UCSD-AML1 (cell line): ENCODE measurements around the gene EPHB6.

ENCODE experiments used
- DNase-seq: peaks from one replicate; lab custom pipeline; 2025; ENCODE audit not compliant: unreplicated experiment; lab: John Stamatoyannopoulos, UW

The EPHB6 gene

GRCh38 chr7:142894985-142895593 lies 40.2 kb downstream of the EPHB6 start:
- no peak for DNase-seq

- DNase-seq = no peak
Observed at GRCh38 chr7:142896151-142896550, 41.3 kb downstream of the EPHB6 start.

GRCh38 chr7:142896741-142897379 lies 42.0 kb downstream of the EPHB6 start:
- no peak for DNase-seq

GRCh38 chr7:142897691-142898090 lies 42.8 kb downstream of the EPHB6 start:
- DNase-seq = no peak

GRCh38 chr7:142898377-142899170 lies 43.7 kb downstream of the EPHB6 start:
- DNase-seq = no peak

GRCh38 chr7:142899661-142900060 lies 44.8 kb downstream of the EPHB6 start:
- DNase-seq = no peak

- no peak for DNase-seq
Observed at GRCh38 chr7:142901426-142902259, 46.8 kb downstream of the EPHB6 start.

GRCh38 chr7:142904128-142904527 lies 49.3 kb downstream of the EPHB6 start:
- DNase-seq = no peak

GRCh38 chr7:142905759-142906158 lies 50.9 kb downstream of the EPHB6 start:
- DNase-seq = no peak

- no peak for DNase-seq
Observed at GRCh38 chr7:142906643-142907042, 51.8 kb downstream of the EPHB6 start.

- no peak for DNase-seq
Observed at GRCh38 chr7:142908290-142908689, 53.4 kb downstream of the EPHB6 start.

GRCh38 chr7:142908921-142909890 lies 54.3 kb downstream of the EPHB6 start:
- DNase-seq = no peak

- DNase-seq = no peak
Observed at GRCh38 chr7:142910031-142910433, 55.2 kb downstream of the EPHB6 start.

- no peak for DNase-seq
Observed at GRCh38 chr7:142910481-142910880, 55.6 kb downstream of the EPHB6 start.

GRCh38 chr7:142913051-142913450 lies 58.2 kb downstream of the EPHB6 start:
- DNase-seq = no peak

- no peak for DNase-seq
Observed at GRCh38 chr7:142913566-142913965, 58.7 kb downstream of the EPHB6 start.

- DNase-seq = no peak
Observed at GRCh38 chr7:142914121-142914520, 59.2 kb downstream of the EPHB6 start.

GRCh38 chr7:142915315-142915714 lies 60.4 kb downstream of the EPHB6 start:
- DNase-seq = no peak

GRCh38 chr7:142916508-142916907 lies 61.6 kb downstream of the EPHB6 start:
- DNase-seq = no peak

GRCh38 chr7:142917447-142917846 lies 62.6 kb downstream of the EPHB6 start:
- no peak for DNase-seq
